HPDE6-E6E7 (cell line): ENCODE measurements around the gene GRIK4.
A peak's percentile ranks its signal among the peaks of the same experiment; 100 is the strongest.

ENCODE experiments used
- DNase-seq: peaks from one replicate; pipeline ENCODE4 v3.0.0; 2011; ENCODE audit warnings: missing footprints; ENCODE audit errors: extremely low spot score

Gene GRIK4

DNA sequence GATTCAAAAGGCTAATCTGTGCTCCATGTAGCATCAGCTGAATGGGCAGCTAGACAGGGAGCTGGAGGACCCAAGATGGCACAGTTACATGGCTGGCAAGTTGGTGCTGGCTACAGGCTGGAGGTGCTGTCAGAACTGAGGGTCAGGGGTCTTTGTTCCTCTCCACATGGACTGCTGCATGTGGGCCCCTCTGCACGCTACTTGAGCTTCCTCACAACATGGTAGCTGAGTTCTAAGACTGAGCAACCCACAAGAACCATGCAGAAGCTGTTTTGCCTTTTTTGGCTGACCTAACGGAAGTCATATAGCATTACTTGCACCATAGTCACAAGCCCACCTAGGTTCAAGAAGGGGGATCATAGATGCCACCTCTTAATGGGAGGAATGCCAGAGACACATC is 196.1 kb downstream of the GRIK4 start:
- DNase-seq: no peak

DNA sequence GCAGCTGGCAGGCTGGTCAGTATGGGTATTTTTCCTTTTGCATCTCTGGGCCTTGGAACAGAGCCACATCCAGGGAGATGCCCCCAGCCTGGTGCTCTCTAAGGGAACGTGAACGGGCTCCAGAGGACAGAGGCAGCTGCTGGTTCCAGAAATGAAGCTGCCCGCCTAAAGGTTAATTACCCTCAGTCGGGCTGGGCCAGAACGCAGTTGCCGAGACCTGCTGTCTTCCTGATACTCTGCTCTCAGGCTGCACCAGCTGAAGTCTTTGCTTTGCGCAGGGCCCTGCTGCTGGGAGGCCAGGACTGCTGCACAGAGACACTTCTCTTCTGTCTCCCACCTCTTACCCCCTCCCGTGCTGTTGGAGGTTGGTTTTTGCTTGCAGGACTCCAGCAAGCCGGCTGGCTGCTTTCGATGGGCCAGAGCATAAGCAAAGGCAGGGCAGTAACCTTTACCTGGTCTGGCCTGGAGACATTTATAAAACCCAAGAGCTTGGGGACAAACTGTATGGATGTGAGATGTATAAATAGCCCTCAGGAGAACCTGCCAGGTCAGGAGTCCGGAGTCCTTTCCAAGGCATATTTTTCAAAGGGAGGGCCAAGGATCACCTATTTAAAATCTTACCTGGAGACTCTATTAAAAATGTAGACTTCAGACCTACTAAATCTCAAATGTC is 197.1 kb downstream of the GRIK4 start:
- DNase-seq: no peak

DNA sequence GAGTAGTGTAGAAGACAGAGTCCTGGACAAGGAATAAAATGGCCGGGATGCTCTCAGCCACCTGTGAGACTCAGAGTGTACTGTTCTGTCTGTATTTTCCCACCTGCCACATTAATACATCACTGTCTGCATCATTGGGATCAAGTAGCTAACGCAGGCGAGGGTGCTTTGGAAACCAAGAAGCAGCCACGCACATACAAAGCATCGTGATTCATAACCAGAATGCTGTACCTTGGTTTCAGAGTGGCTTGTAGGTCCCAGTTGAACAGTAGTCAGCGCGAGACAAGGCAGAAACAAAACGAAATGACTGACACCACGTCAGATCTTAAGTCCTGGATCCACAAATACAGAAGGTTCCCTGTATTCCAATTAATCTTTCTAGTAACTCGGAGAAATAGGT is 198.3 kb downstream of the GRIK4 start:
- DNase-seq: no peak

DNA sequence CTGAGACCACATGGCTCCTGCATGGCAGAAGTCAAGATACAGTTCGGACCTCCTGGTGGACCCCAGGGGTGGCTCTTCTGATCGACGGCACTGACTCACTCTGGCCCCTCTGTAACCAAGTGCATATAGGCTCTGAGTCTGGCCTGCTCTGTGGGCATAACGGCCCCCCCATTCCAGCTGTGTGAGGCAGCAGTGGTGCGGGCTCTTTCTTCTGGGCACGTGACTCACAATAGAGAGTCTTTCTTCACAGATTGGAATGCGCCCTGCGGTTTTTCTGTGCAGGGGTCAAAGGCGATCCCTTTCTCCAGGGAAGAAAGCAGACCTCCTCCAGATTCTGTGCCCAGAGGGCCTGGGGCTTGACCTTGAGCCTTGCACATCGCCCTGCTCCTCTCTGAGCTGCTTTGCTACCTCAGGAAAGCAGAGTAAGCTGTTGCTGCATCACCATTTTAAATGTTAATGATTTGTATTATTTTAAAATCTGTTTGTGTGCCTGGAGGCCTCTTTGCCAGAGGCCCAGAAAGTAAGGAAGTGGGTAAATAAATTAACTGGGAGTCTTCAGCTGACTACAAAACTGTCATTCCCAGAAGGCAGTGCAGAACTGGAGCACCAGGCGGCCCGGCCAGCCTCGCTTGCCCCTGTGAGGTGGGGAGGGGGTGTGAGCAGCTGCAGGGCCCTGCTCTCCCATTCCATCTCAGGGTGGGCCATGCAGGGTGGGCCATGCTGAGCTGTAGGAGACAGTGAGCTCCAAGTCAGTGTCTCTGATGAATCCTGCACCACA is 199.0 kb downstream of the GRIK4 start:
- DNase-seq: peak; percentile 60

DNA sequence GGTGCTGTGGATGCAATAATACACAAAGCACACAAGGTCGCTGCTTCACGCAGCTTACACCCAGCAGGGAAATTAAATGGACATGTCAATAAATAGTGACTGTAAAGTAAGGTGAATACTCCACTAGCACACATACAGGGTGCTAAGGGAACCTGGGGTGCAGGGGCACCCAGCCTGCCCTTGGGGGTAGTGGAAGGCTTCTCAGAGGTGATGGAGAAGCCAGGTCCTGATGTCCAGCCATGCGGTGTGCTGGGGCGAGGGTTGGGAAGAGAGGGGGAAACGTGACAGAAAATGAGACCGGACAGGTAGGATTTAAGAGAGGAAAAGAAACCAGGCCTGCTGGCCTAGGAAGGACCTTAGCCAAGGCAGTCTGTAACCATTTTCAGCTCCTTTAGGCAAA is 200.5 kb downstream of the GRIK4 start:
- DNase-seq: no peak

DNA sequence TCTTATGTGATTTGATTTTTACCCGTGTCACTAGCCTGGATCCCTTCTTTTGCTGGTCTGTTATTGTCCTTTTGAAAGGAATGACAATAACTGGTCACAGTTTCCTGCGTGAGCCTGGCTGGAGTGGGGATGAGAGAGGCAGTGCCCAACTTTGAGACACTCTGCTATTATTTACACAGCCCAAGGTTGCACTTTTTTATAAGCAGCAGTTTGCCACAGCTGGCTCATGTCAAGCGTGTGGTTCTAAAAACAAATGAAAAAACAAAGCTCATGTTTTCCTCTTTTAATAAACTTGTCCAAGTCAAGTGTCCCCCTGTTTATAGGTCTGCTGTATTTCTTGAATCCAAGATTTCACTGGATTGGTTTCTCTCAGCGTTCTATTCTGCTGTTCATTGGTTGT is 201.3 kb downstream of the GRIK4 start:
- DNase-seq: no peak

- DNase-seq: no peak
Measured at GRCh38 chr11:120713296-120713695, 201.7 kb downstream of the GRIK4 start.

DNA sequence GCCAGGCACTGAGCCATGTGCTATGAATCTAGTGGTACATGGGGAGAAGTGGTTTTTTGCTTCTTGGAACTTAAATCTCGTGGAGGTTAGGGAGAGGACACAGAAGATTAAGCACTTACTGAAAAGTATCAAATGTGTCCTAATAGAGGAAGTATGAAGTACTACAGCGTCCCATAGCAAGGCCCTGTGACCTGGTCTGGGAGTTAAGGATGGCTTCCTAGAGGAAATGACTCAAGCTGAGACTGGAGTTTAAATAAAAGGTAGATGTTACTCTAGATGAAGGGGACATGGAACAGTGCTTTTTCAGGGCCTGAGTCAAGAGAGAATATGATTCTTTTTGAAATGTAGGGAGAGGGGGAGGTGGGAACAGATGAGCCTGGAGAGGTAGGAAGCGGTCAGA is 202.9 kb downstream of the GRIK4 start:
- DNase-seq: no peak

DNA sequence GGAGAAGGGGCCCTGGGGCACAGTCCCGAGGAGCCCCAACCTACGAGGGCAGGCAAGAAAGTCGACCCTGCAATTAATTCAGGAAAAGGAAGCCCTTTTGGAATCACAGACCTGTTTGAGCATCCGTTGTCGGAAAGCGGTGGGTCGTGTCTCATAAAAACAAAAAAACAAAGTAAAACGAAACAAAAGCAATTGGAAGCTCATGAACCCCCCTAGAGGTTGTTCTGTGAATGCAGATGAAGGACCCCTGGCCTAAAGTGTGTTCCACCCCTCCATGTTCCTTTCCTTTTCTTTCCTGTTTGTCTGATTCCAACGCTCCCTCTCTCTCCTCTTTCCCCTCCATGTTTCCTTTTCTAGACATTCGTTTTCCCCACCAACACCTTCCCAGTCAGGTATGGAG is 203.7 kb downstream of the GRIK4 start:
- no peak for DNase-seq

DNA sequence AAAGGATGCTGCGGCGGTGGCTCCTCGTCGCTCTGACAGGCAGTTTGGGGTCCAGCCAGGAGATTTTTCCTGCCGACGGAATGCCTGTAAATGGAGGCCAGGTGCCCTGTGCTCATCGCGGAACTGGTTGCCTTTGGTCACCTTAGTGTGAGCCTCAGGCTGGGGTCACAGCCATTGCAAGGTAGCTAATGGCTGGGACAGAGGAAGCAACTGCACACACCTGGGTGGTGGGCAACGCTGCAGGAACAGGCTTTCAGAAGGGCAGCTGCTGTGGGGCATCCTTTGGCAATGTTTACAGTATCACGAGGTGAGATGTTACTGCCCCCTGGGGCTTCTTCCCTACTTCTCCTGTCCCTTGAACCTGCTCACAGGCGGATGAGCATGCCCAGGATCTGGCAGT is 205.5 kb downstream of the GRIK4 start:
- no peak for DNase-seq

- DNase-seq: no peak
Measured at GRCh38 chr11:120717623-120718022, 206.1 kb downstream of the GRIK4 start.

- no peak for DNase-seq
Measured at GRCh38 chr11:120718171-120718570, 206.6 kb downstream of the GRIK4 start.

- DNase-seq: no peak
Measured at GRCh38 chr11:120719348-120719747, 207.8 kb downstream of the GRIK4 start.

- no peak for DNase-seq
Measured at GRCh38 chr11:120720760-120721159, 209.2 kb downstream of the GRIK4 start.

GRCh38 chr11:120722524-120722923 is 211.0 kb downstream of the GRIK4 start:
- no peak for DNase-seq

GRCh38 chr11:120723751-120724150 is 212.2 kb downstream of the GRIK4 start:
- no peak for DNase-seq

DNA sequence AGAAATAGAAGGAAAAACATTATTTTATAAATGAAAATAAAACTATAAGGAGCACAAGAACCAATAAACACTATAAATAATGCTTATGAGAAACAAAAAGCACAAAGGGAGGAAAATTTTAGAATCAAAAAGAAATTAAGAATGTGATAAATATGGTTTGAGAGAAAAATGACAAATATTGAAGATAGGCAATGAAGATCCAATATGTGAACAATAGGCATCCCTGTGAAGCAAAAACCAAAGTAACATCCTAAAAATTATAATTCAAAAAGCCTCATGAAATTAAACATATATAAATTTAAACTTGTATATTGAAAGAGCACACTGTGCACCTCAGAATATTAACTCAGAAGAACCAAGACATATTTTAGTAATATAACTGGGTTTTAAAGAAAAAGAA is 216.2 kb downstream of the GRIK4 start:
- no peak for DNase-seq

- DNase-seq: no peak
Measured at GRCh38 chr11:120735035-120735434, 223.5 kb downstream of the GRIK4 start.

DNA sequence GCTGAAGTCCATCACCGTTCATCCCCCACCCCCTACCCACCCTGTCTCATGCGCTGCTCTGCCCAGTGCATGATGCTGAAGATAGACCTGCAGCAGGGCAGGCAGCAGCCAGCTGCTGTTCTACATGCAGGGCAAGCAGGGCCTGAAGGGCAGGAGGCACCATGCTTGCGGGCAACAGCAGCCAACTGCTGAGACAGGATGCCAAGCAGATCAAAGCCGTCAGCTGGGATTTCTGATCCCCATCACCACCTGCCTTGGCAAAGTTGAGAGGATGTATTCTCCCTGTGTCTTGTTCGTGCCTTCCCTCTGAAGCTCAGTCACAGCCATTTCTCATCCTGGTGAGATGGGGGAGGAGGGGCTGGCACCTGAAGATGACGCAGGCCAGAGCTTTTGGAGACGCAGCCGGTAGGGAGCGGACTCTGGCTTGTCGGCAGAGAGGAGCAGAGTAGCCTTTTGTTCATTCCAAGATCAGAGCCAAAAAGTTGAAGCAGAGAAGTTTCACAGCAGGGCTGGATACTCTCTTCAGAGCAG is 227.0 kb downstream of the GRIK4 start:
- no peak for DNase-seq

DNA sequence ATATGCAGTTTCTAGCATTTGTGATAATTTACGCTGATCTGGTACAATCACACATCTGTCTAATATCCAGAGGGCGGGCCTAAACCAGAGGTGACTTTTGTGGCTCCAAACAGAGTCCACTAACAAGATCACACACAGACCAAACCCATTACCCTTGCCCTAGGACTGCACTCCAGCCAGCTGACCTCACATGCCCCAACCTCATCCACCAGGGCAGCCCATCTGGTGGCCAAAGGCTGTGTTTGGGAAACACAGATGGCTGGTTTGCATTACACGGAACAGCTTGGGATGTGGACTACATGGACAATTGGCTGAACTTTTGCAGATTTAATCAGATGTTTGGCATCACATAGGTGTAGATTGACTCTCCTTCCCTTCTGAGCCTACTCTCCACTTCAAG is 228.2 kb downstream of the GRIK4 start:
- DNase-seq: no peak

DNA sequence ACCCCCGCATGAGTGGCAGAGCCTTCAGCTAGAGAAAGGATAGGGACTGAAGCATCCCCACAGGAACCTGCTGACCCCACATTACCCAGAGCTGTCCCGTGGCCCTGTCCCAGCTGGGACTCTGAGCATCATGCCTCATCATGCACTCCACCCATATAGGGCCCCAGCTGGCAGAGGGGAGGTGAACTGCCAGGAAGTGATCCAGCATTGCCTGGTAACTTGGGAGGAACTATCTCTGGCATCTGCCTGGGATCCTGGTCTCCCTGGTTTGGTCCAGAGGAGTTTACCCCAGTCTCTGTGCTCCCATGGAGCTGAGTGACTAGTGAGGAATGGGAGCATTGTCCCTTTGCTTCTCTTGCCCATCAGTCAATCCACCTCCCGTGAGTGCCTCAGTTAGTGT is 228.8 kb downstream of the GRIK4 start:
- DNase-seq: no peak

DNA sequence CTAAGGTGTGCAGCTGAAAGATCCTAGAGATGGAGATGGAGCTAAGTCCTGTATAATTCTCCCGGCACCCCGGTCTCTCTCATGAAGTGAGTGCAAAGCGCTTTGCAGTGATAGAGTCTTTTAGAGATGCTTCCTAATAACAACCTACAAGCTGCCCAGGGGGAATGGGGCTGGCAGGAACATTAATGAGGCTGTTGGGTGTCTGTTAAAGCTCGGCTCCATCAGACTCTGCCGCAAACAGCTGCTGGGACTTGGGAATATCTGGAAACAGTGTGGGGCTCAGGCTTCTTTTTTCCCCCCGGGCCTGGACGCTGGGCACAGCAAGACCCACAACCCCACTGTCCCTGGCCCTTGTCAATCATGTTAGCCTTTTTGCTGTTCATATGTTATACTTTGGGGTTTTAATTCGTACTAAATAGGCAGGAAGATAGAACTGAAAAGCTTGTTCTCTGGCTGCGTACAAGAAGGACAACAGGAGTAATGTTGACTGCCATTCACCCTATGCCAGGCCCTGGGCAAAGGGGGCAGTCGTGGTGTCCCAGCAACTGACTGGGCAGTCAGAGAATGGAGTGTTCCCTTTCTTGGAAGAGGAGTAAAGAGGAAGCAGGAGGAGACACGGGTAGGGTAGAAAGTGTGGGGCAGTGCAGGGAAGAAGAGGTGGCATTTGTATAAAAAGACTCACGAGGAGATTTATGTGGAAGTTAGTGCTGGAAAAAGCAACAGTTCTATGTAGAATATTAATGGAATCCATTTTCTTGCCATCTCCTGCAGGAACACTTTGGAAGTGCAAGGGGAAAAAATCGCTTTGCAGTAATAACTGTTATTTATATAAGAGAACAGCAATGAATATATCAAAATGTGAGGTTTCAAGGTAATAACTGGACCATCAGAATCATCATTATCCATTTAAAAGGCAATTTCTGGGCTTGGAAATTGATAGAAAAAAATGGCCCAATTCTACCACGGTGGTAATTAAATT is 232.8 kb downstream of the GRIK4 start:
- DNase-seq: no peak
